H1 (cell line): Measurements from ENCODE around the gene SNX32. TPM values are rescaled to one million over a fixed set of nuclear protein-coding genes. Genes with fewer than 3 reads are reported as not detected.

Source experiments
- CBX5 ChIP-seq: fragments of 300-800, 300-1000 bp; sonication (generic); IDR thresholded peaks from 2 replicates; pipeline ENCODE4 v1.7.1; 2016; ENCODE audit warnings: antibody characterized with exemption, low read length, low read depth
- EP300 ChIP-seq, 2 experiments: IDR thresholded peaks; 1 replicate in 1 of 2; 2 replicates in 1 of 2; pipeline ENCODE4 v1.6.1; 2011 to 2012; ENCODE audit warnings: low read depth in 2 of 2, low read length in 2 of 2, mild to moderate bottlenecking in 2 of 2, borderline replicate concordance in 1 of 2, inconsistent platforms in 1 of 2, moderate library complexity in 1 of 2
- POLR2A ChIP-seq, 2 experiments: IDR thresholded peaks; 1 replicate in 1 of 2; 2 replicates in 1 of 2; pipeline ENCODE4 v1.6.1; 2011; ENCODE audit warnings: low read depth in 2 of 2, low read length in 2 of 2, mild to moderate bottlenecking in 2 of 2; ENCODE audit errors: control extremely low read depth in 1 of 2
- SP4 ChIP-seq: IDR thresholded peaks from 2 replicates; pipeline ENCODE4 v1.6.1; 2012; ENCODE audit warnings: low read length, inconsistent platforms
- SRF ChIP-seq: IDR thresholded peaks from 2 replicates; pipeline ENCODE4 v1.6.1; 2011; ENCODE audit warnings: mild to moderate bottlenecking, low read depth, low read length, moderate library complexity
- TAF1 ChIP-seq: IDR thresholded peaks from 2 replicates; pipeline ENCODE4 v1.6.1; 2011; ENCODE audit warnings: mild to moderate bottlenecking, low read depth, low read length
- polyA plus RNA-seq, 7 experiments: library from polyadenylated mRNA; depleted of rRNA in 3 of 7; stranded (reverse) in 5 of 7; unstranded in 2 of 7; fragments of >200 nt in 5 of 7; fragments of 200-250 nt in 2 of 7; gene quantifications; 1 replicate in 5 of 7; 2 replicates in 1 of 7; 4 replicates in 1 of 7; pipeline versions ENCODE4 v1.2.1 to v1.2.3, GENCODE V29; 2011 to 2013; ENCODE audit warnings: missing spikeins in 2 of 7, mixed read lengths in 2 of 7
- total RNA-seq: library from RNA; stranded (reverse); fragmentation: NEBNext Ultra II Directional; extraction: Animal tissue kit (Norgen Biotek cat#: 25700); gene quantifications from 2 replicates; pipeline ENCODE4 v1.2.1, GENCODE V29; 2021

Gene SNX32
- total and polyA plus RNA-seq, 2 of the 8 experiments (the other 6 are each of a cell fraction or from before 2014, with no cell fraction given), result 0.76 to 2.2 TPM

DNA sequence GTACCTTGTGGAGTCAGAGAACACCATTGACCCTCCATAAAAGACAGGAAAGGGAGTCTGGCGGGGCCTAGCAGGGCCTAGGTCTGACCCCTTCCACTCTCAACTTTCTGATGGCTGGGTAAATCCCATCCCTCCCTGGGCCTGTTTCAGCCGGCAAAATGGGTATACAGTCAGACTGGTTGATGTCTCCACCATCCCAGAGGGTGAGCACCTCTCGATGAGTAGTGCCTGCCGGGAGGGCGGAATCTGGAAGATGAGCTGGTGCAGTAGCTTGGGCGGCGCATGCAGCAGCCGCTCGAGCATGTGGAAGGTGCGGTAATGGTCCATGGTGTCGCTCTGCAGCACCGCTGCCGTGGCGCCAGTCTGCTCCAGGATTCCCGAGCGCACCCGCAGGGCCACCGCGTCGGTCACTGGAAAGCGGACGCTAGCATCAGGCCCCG is 54.0 kb downstream of the SNX32 start (continued):
- peak in 1 of 2 experiments; percentile 76; a peak in 1 of 3 replicates for TF ChIP-seq POLR2A (IDR thresholded peaks at IDR 0.05; ENCODE audit: control extremely low read depth in 1 of 2, low read depth in 2 of 2, low read length in 2 of 2)
- no peak for TF ChIP-seq TAF1
- no peak for TF ChIP-seq SP4
- TF ChIP-seq CBX5, result no peak
- TF ChIP-seq SRF, result no peak
- TF ChIP-seq EP300 (IDR thresholded peaks at IDR 0.05; ENCODE audit: borderline replicate concordance in 1 of 2, low read depth in 2 of 2, low read length in 2 of 2), result no peak
